Muscle of leg (tissue), 11 donors: ENCODE results near the gene SCYGR1. TPM values are rescaled to one million over a fixed set of nuclear protein-coding genes. Genes with fewer than 3 reads are reported as not detected.

Source experiments
- DNase-seq: peaks from one replicate; pipeline ENCODE4 v3.0.0; 2013
- H3K27ac ChIP-seq: one replicate; pipeline ENCODE4 v1.5.1; 2013; ENCODE audit warnings: mild to moderate bottlenecking, low read length, control low read depth
- H3K27me3 ChIP-seq: one replicate; pipeline ENCODE4 v1.6.1; 2013; ENCODE audit warnings: low read length; ENCODE audit not compliant: control insufficient read depth, insufficient read depth
- H3K36me3 ChIP-seq: one replicate; pipeline ENCODE4 v1.6.1; 2013; ENCODE audit warnings: low read length; ENCODE audit not compliant: control insufficient read depth, insufficient read depth
- H3K4me1 ChIP-seq: one replicate; pipeline ENCODE4 v1.6.1; 2013; ENCODE audit warnings: low read length; ENCODE audit not compliant: control insufficient read depth, insufficient read depth
- H3K4me3 ChIP-seq: one replicate; pipeline ENCODE4 v1.5.1; 2013; ENCODE audit warnings: low read length, control low read depth
- H3K9me3 ChIP-seq: replicated peaks from 2 replicates; pipeline ENCODE4 v1.6.1; 2013; ENCODE audit warnings: low read depth, low read length; ENCODE audit not compliant: control insufficient read depth
- WGBS: methylation state at CpG from one replicate; pipeline ENCODE4 v1.1.5; 2013; ENCODE audit warnings: missing lambda C conversion rate; ENCODE audit not compliant: insufficient coverage; 5-methylcytosine and 5-hydroxymethylcytosine counted together
- polyA plus RNA-seq, 8 donors: library from polyadenylated mRNA; unstranded; fragments of 120-200 nt; gene quantifications; one replicate each; pipeline versions ENCODE4 v1.2.1 to v1.2.3, GENCODE V29; 2013; ENCODE audit warnings: inconsistent platforms in 1 of 8, low replicate concordance in 1 of 8; ENCODE audit not compliant: insufficient read length in 8 of 8, insufficient read depth in 1 of 8
- total RNA-seq: library from RNA; stranded (reverse); fragments of 120-200 nt; gene quantifications from one replicate; pipeline ENCODE4 v1.2.4, GENCODE V29; 2013

Gene SCYGR1
- total and polyA plus RNA-seq, 9 donors = not detected

GRCh38 chr2:227404585-227405271 is 17.0 kb upstream of the SCYGR1 start:
- no peak for DNase-seq
- peaks cover 19% of the 10 kb centered on the region for H3K4me1 ChIP-seq
- H3K27me3 ChIP-seq = peaks cover 2% of the 10 kb centered on the region
- no peaks in the 10 kb centered on the region for H3K36me3 ChIP-seq
- no peak overlapping the region for H3K27ac ChIP-seq
- no CpG with 5 or more reads among the region's 4 CpGs for WGBS
- no peaks in the 10 kb centered on the region for H3K9me3 ChIP-seq
- no peak overlapping the region for H3K4me3 ChIP-seq

GRCh38 chr2:227402959-227403358 is 15.2 kb upstream of the SCYGR1 start:
- H3K9me3 ChIP-seq = no peaks in the 10 kb centered on the region
- peaks cover 2% of the 10 kb centered on the region for H3K27me3 ChIP-seq
- H3K27ac ChIP-seq = no peak overlapping the region
- peaks cover 19% of the 10 kb centered on the region for H3K4me1 ChIP-seq
- H3K36me3 ChIP-seq = no peaks in the 10 kb centered on the region
- no peak for DNase-seq
- WGBS = 42% methylated on average over 1 of the region's 4 CpGs
- no peak overlapping the region for H3K4me3 ChIP-seq

GRCh38 chr2:227402321-227402720 is 14.6 kb upstream of the SCYGR1 start:
- no peaks in the 10 kb centered on the region for H3K9me3 ChIP-seq
- H3K36me3 ChIP-seq = no peaks in the 10 kb centered on the region
- H3K27me3 ChIP-seq = peaks cover 2% of the 10 kb centered on the region
- H3K4me3 ChIP-seq = no peak overlapping the region
- peaks cover 14% of the 10 kb centered on the region for H3K4me1 ChIP-seq
- DNase-seq = no peak
- no peak overlapping the region for H3K27ac ChIP-seq

- no peaks in the 10 kb centered on the region for H3K9me3 ChIP-seq
- 68% methylated on average over 2 of the region's 2 CpGs for WGBS
- no peak for DNase-seq
- peaks cover 7% of the 10 kb centered on the region for H3K4me1 ChIP-seq
- peaks cover 2% of the 10 kb centered on the region for H3K27me3 ChIP-seq
- no peaks in the 10 kb centered on the region for H3K36me3 ChIP-seq
- no peak overlapping the region for H3K4me3 ChIP-seq
- no peak overlapping the region for H3K27ac ChIP-seq
Measured at GRCh38 chr2:227401550-227401949, 13.8 kb upstream of the SCYGR1 start.

GRCh38 chr2:227398684-227399670 is 11.2 kb upstream of the SCYGR1 start:
- WGBS = no CpG with 5 or more reads among the region's 4 CpGs
- H3K4me1 ChIP-seq = peaks cover 3% of the 10 kb centered on the region
- H3K4me3 ChIP-seq = no peak overlapping the region
- no peaks in the 10 kb centered on the region for H3K36me3 ChIP-seq
- DNase-seq = no peak
- H3K9me3 ChIP-seq = no peaks in the 10 kb centered on the region
- H3K27me3 ChIP-seq = peaks cover 2% of the 10 kb centered on the region
- no peak overlapping the region for H3K27ac ChIP-seq

GRCh38 chr2:227397562-227397961 is 9.8 kb upstream of the SCYGR1 start:
- no CpG with 5 or more reads among the region's 4 CpGs for WGBS

GRCh38 chr2:227395556-227395955 is 7.8 kb upstream of the SCYGR1 start:
- Histone ChIP-seq H3K4me3 (no peak overlapping the region), H3K4me1 (peaks cover 5% of the 10 kb centered on the region), H3K27me3 (no peaks in the 10 kb centered on the region), H3K36me3 (no peaks in the 10 kb centered on the region), H3K9me3 (no peaks in the 10 kb centered on the region), H3K27ac (no peak overlapping the region)
- DNase-seq = no peak
- WGBS = no CpG with 5 or more reads among the region's 1 CpG

More at GRCh38 chr2:227397562-227397961, 9.8 kb upstream of the SCYGR1 start:
- no peaks in the 10 kb centered on the region for H3K36me3 ChIP-seq
- H3K27me3 ChIP-seq = peaks cover 2% of the 10 kb centered on the region
- no peak overlapping the region for H3K4me3 ChIP-seq
- H3K4me1 ChIP-seq = peaks cover 5% of the 10 kb centered on the region
- no peak overlapping the region for H3K27ac ChIP-seq
- H3K9me3 ChIP-seq = no peaks in the 10 kb centered on the region
- no peak for DNase-seq

GRCh38 chr2:227394401-227394800 is 6.7 kb upstream of the SCYGR1 start:
- no peaks in the 10 kb centered on the region for H3K27me3 ChIP-seq
- H3K27ac ChIP-seq = no peak overlapping the region
- no peaks in the 10 kb centered on the region for H3K36me3 ChIP-seq
- H3K4me3 ChIP-seq = no peak overlapping the region
- H3K9me3 ChIP-seq = no peaks in the 10 kb centered on the region
- DNase-seq = no peak
- WGBS = 75% methylated on average over 2 of the region's 2 CpGs
- peaks cover 5% of the 10 kb centered on the region for H3K4me1 ChIP-seq

GRCh38 chr2:227390468-227391256 is 2.9 kb upstream of the SCYGR1 start:
- Histone ChIP-seq H3K27ac (no peak overlapping the region), H3K4me1 (peaks cover 5% of the 10 kb centered on the region), H3K36me3 (no peaks in the 10 kb centered on the region), H3K27me3 (no peaks in the 10 kb centered on the region), H3K4me3 (no peak overlapping the region), H3K9me3 (peaks cover 2% of the 10 kb centered on the region)
- DNase-seq = no peak
- 82% methylated on average over 4 of the region's 17 CpGs for WGBS

GRCh38 chr2:227389661-227390060 is 1.9 kb upstream of the SCYGR1 start:
- Histone ChIP-seq H3K27me3 (no peaks in the 10 kb centered on the region), H3K27ac (no peak overlapping the region), H3K4me3 (no peak overlapping the region), H3K4me1 (peaks cover 5% of the 10 kb centered on the region), H3K9me3 (peaks cover 2% of the 10 kb centered on the region), H3K36me3 (no peaks in the 10 kb centered on the region)
- no peak for DNase-seq
- 97% methylated on average over 7 of the region's 7 CpGs for WGBS
